Spleen (tissue), 11 donors: Measurements from ENCODE around the gene PER1. TPM values are rescaled to one million over a fixed set of nuclear protein-coding genes. Genes with fewer than 3 reads are reported as not detected.

Source experiments
- DNase-seq: peaks from one replicate; pipeline ENCODE4 v3.0.0-alpha.2; 2020
- H3K27ac ChIP-seq, 8 donors: fragments of 200-600 bp; sonication (generic) in 7 of 8; 1 replicate in 4 of 8; 2 replicates in 4 of 8; pipeline versions ENCODE4 v1.5.0 to v1.8.0; 2016 to 2021; ENCODE audit warnings: inconsistent platforms in 4 of 8, mild to moderate bottlenecking in 4 of 8, moderate library complexity in 1 of 8
- H3K27me3 ChIP-seq, 7 donors: fragments of 200-600 bp; sonication (generic) in 6 of 7; replicated peaks in 1 of 7; 1 replicate in 4 of 7; 2 replicates in 3 of 7; pipeline versions ENCODE4 v1.5.0 to v1.8.0; 2016 to 2021; ENCODE audit warnings: inconsistent platforms in 3 of 7, mild to moderate bottlenecking in 1 of 7
- H3K36me3 ChIP-seq, 6 donors: fragments of 200-600 bp; sonication (generic) in 5 of 6; 1 replicate in 4 of 6; 2 replicates in 2 of 6; pipeline versions ENCODE4 v1.5.0 to v1.8.0; 2016 to 2021; ENCODE audit warnings: inconsistent platforms in 2 of 6
- H3K4me1 ChIP-seq, 6 donors: fragments of 200-600 bp; sonication (generic) in 5 of 6; 1 replicate in 3 of 6; 2 replicates in 3 of 6; pipeline versions ENCODE4 v1.5.0 to v1.8.0; 2016 to 2021; ENCODE audit warnings: inconsistent platforms in 3 of 6
- H3K4me3 ChIP-seq, 8 donors: fragments of 200-600 bp; sonication (generic) in 7 of 8; 1 replicate in 4 of 8; 2 replicates in 4 of 8; pipeline versions ENCODE4 v1.5.0 to v1.8.0; 2016 to 2021; ENCODE audit warnings: inconsistent platforms in 4 of 8, mild to moderate bottlenecking in 4 of 8, moderate library complexity in 2 of 8
- H3K9me3 ChIP-seq, 8 donors: fragments of 200-600 bp; sonication (generic) in 7 of 8; 1 replicate in 4 of 8; 2 replicates in 4 of 8; pipeline versions ENCODE4 v1.5.0 to v1.8.0; 2016 to 2021; ENCODE audit warnings: inconsistent platforms in 4 of 8
- CTCF ChIP-seq, 11 experiments: fragments of 200-600 bp in 7 of 11; fragments of 450-650 bp in 4 of 11; sonication (generic) in 4 of 11; IDR thresholded peaks in 8 of 11; conservative IDR thresholded peaks in 3 of 11; 1 replicate in 7 of 11; 2 replicates in 4 of 11; pipeline versions ENCODE4 v1.4.0 to v1.8.0; 2016 to 2021; ENCODE audit warnings: antibody characterized with exemption in 11 of 11, inconsistent platforms in 4 of 11, mild to moderate bottlenecking in 1 of 11
- POLR2A ChIP-seq, 3 donors: fragments of 450-650 bp; IDR thresholded peaks; one replicate each; pipeline ENCODE4 v1.5.1; 2017; ENCODE audit warnings: antibody characterized with exemption in 3 of 3, mild to moderate bottlenecking in 1 of 3
- POLR2AphosphoS5 ChIP-seq, 3 donors: sonication (generic); formaldehyde crosslinking; IDR thresholded peaks; one replicate each; pipeline ENCODE4 v1.5.1; 2017; ENCODE audit warnings: antibody characterized with exemption in 3 of 3
- WGBS, 5 donors: extraction: QIAGEN DNeasy Blood & Tissue Kit in 3 of 5; methylation state at CpG; one replicate each; pipeline versions ENCODE4 v1.1.5 to v1.1.7; 2013 to 2018; 5-methylcytosine and 5-hydroxymethylcytosine counted together
- intact Hi-C: fragments of 100-400 bp; cut with DNase I; formaldehyde crosslinking; loops from one replicate; pipeline ENCODE4 v1.15.0; 2023; ENCODE audit warnings: low total_unique reads
- polyA plus RNA-seq, 3 donors: library from polyadenylated mRNA; stranded (reverse); fragments of 200-250 nt; gene quantifications; one replicate each; pipeline ENCODE4 v1.2.1, GENCODE V29; 2013
- total RNA-seq, 7 donors: library from RNA; depleted of rRNA in 3 of 7; stranded (reverse); fragments of >200 nt in 3 of 7; fragmentation: NEBNext Ultra II Directional in 4 of 7; extraction: Animal tissue kit (Norgen Biotek cat#: 25700) in 4 of 7; gene quantifications; one replicate each; pipeline versions ENCODE4 v1.1.0 to v1.2.1, GENCODE V29; 2016 to 2021
- donor health status: healthy with polysubstance abuse.
- donor health status: DM: no; HTN: no; CAD: no; lungs with moderate emphysema.
- donor health status: DM: no; HTN: no; CAD: no.
- donor health status: Bipolar disorder and iron deficiency.
- donor health status: healthy.
- donor health status: DM: no; HTN: no; CAD: no.
- donor health status: DM: yes; HTN: yes; CAD: no.

The PER1 gene
- total and polyA plus RNA-seq, 10 donors: 12.6 to 213 (median 73.5) TPM

- H3K27ac ChIP-seq: peak overlapping the region; percentile 98 to 100 (median 100)
- intact Hi-C loops: no loop called here
- H3K4me3 ChIP-seq: peak overlapping the region; percentile 72 to 96 (median 82)
- peaks cover 40 to 85% (median 75%) of the 10 kb centered on the region in 6 donors for H3K4me1 ChIP-seq
- H3K36me3 ChIP-seq: peaks cover 0 to 38% (median 23%) of the 10 kb centered on the region in 6 donors
- H3K27me3 ChIP-seq: no peaks in the 10 kb centered on the region
- WGBS, 5 donors: 56 to 72% (median 65%) methylated on average over 18 to 19 of the region's 19 CpGs
- DNase-seq: peak; percentile 77
- H3K9me3 ChIP-seq: no peaks in the 10 kb centered on the region
- no peak for TF ChIP-seq POLR2A (IDR thresholded peaks at IDR 0.05)
- TF ChIP-seq CTCF (IDR thresholded peaks at IDR 0.05 in 8 of 11, conservative IDR thresholded peaks at IDR 0.05 in 3 of 11): no peak
- TF ChIP-seq POLR2AphosphoS5 (IDR thresholded peaks at IDR 0.05): no peak
These were observed 9.4 kb upstream of the PER1 start for GRCh38 chr17:8161289-8162232.

GRCh38 chr17:8160741-8161221 lies 8.6 kb upstream of the PER1 start:
- DNase-seq: no peak
- WGBS, 5 donors: 55 to 66% (median 62%) methylated on average over 5 of the region's 5 CpGs
- peak overlapping the region in 4 of 8 donors; percentile 72 to 96 (median 82) for H3K4me3 ChIP-seq
- H3K27ac ChIP-seq: peak overlapping the region; percentile 58 to 100 (median 100)
- peaks cover 0 to 38% (median 23%) of the 10 kb centered on the region in 6 donors for H3K36me3 ChIP-seq
- no peaks in the 10 kb centered on the region for H3K27me3 ChIP-seq
- intact Hi-C loops: no loop called here
- TF ChIP-seq POLR2A (IDR thresholded peaks at IDR 0.05): no peak
- TF ChIP-seq POLR2AphosphoS5 (IDR thresholded peaks at IDR 0.05): no peak
- no peak for TF ChIP-seq CTCF (IDR thresholded peaks at IDR 0.05 in 8 of 11, conservative IDR thresholded peaks at IDR 0.05 in 3 of 11)
- no peaks in the 10 kb centered on the region for H3K9me3 ChIP-seq
- H3K4me1 ChIP-seq: peaks cover 40 to 86% (median 77%) of the 10 kb centered on the region in 6 donors

- no peak overlapping the region for H3K4me3 ChIP-seq
- WGBS, 5 donors: 62 to 77% (median 66%) methylated on average over 3 to 4 of the region's 4 CpGs
- TF ChIP-seq POLR2A (IDR thresholded peaks at IDR 0.05): no peak
- no peak for TF ChIP-seq CTCF (IDR thresholded peaks at IDR 0.05 in 8 of 11, conservative IDR thresholded peaks at IDR 0.05 in 3 of 11)
- TF ChIP-seq POLR2AphosphoS5 (IDR thresholded peaks at IDR 0.05): no peak
- intact Hi-C loops: no loop called here
- peaks cover 0 to 38% (median 23%) of the 10 kb centered on the region in 6 donors for H3K36me3 ChIP-seq
- DNase-seq: no peak
- H3K27me3 ChIP-seq: no peaks in the 10 kb centered on the region
- H3K4me1 ChIP-seq: peaks cover 43 to 87% (median 80%) of the 10 kb centered on the region in 6 donors
- no peaks in the 10 kb centered on the region for H3K9me3 ChIP-seq
- H3K27ac ChIP-seq: peak overlapping the region in 7 of 8 donors; percentile 8 to 100 (median 100)
These were observed 8.0 kb upstream of the PER1 start for GRCh38 chr17:8160224-8160577.
